Kidney capillary endothelial cell (primary cell): ENCODE data around the gene SLCO3A1.
A peak's percentile ranks its signal among the peaks of the same experiment; 100 is the strongest.

ENCODE experiments used
- DNase-seq: peaks from one replicate; pipeline ENCODE4 v3.0.0-alpha.2; 2018; ENCODE audit warnings: low spot score

Gene SLCO3A1

DNA sequence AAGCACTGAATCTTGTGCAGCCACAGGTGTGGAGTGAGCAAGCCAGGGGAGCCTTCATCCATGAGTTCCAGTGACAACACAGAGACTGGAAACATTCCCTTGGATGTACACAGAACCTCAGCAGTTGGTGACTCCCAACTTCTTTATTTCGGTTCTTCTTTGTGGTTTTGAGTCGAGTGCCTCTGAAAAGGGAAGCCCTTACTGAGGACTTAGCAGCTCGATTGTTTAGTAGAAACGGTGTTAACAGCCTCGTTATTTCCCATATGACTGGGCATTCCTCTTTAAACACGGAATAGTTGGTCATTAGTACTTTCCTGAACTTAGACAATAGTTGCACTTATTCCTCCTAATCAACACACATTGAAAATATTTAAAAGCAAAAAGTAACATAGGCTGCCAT lies 7.7 kb downstream of the SLCO3A1 start:
- no peak for DNase-seq

DNA sequence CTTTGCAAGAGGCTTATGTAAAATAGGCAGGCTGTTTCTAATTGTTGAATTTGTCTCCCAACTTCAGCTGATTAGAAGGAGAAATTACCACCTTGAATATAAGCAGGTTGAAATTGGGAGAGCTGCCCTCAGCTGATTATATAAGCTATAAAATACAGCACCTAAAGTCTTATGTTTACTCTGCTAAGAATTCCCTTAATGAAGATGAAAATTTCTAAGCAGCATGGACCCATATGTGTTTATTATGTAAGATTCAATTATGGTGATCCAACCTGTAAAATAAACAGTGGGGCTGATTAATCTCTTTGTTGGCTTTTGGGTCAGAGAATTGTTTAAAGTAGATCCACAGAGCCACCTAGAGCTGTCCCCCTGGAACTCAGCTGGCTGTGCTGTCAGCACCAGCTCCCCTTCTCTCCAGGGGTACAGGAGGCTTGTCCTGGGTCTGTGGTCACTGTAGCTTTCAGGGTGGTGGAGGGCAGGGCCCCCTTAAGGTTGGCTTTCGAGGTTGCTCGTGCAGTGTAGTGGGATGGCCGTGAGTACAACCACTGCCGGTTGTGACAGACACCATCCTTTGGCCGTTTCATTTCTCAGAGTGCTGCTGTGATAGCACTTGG lies 9.5 kb downstream of the SLCO3A1 start:
- no peak for DNase-seq

DNA sequence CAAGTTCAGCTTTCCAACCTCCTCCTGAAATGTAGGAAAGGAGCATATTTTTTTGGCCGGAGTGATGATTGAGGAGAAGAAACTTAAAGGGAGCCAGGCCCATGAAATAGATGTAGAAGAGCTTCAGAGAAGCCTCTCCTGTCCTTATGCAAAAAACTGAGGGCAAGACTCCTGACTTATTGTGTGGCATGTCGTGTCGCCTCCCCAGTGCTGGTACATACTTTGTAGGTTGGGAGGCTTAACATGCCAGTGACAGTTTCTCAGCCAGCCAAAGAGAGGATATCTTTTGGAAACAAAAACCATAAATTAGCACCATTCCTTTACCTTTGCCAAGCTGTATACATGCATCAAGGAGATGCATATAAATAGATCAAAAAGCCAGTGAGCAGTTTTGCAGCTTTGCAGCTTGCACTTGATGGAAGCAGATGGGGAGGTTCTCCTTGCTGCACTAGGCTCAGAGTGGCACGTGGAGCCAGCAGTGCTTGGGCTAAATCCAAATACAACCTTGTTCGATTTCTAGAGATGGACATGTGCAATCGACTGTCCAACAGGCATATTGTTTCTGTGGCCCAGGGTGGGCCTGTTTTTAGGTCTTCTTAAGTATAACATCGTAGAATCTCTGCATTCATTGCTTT lies 10.2 kb downstream of the SLCO3A1 start:
- no peak for DNase-seq

DNA sequence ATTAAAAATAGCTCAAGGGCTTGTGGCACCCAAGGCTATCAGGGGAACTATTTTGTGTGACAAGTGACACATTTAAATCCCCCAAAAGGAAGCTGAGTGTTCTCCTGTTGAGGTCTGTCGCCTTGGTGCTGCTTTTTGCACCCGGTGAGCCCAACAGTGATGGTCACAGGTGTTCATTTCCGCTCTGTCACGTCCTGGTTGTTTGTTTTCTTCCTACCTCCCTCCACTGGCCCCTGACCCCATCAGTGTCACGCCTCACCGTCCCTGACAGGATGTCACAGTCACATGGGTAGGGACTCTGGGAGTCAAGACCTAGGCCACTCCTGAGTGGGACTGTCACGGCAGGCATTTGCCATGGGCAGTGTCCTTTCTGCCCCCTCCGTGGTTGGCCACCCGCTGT lies 11.2 kb downstream of the SLCO3A1 start:
- no peak for DNase-seq

DNA sequence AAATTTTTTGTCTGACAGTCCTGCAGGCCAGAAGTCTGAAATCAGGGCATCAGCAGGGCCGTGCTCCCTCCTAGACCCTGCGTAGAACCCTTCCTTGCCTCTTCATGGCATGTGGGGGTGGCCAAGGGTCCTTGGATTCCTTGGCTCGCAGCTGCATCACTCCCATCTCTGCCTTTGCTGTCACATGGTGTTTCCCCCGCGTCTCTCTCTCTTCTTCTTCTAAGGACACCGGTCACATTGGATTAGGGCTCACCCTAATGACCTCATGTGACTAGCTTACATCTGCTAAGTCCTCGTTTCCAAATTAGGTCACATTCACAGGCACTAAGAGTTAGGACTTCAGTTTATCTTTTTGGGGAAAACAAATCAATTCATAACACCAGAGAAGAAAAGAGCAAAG lies 12.0 kb downstream of the SLCO3A1 start:
- no peak for DNase-seq

DNA sequence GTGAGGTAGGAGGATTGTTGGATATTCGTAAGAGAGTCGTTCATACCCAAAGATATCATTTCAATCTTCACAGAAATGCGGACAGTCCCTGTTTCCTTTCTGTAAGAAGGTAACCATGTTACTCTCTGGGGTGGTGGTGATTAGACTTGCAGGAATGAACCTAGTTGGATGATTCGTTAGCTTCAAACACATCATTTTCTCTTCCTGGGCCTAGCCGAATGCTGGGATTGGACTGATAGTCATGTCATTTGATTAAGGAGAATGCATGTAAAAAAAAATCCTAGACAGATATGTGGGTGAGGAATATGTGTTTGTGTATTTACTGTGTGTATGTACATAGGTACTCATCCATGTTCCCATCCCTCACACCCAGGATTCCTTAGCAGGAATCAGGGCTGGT lies 12.4 kb downstream of the SLCO3A1 start:
- no peak for DNase-seq

DNA sequence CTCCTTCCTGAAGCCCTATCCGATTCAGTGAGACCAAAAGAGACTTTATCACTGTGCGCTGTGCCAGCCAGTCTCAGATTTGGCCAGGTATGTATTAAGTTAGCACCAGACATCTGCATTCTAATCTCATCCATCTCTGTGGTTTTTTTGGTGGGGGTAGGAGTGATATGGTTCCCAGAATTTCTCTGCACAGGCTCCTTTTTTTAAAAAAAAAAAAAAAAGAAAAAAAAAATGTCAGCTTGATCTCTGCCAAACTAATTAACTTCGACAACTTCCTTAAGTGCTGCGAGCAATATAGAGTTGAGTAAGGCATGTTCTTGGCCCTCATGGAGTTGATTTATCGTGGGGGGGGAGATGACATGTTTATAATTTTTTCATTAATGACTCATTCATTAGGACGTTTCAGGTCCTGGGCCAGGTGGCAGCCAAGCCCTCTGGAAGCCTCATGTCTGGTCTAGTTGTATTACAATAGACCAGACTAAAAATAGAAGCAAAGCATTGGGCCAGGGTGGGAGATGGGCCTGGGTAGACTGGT lies 12.9 kb downstream of the SLCO3A1 start:
- DNase-seq = no peak

DNA sequence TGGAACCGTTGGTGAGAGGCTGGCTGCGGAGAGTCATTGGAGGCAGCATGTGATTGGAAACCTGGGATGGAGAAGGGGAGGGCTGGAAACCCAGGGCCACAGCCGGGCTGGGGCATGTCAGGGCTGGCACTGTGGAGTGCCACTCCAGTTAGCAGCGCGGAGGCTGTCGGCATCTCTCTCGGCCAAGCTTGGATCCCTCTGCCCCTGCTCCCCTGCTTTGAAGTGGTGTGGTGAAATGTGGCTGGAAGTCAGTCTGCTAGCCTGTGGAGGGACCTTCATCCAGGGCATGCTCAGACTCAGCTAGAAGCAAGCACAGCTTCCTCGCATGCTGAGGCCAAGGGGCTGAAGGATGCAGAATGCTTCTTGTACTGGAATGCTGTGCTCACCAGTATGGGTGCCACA lies 13.5 kb downstream of the SLCO3A1 start:
- no peak for DNase-seq

DNA sequence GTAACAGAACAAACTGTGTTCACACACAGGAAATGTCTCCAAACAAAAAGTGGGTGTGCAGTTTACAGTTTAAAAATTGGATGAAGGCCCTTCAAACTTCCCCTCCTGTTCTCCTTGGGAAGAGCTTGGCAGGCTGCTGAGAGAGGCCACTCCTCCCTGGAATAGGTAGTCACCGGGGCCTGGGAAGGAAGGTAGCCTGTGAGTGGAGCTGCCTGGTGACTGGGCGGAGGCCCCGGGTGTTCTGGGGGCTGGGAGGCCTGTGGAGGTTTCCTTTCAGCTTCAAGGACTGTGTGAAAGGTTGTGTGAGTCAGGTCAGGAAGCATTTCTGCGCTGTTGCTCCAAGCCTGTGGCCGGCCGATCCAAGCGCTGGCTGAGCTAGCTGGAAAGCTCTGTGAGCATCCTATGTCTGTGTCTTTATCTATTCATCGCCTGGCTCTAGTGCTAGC lies 14.1 kb downstream of the SLCO3A1 start:
- peak; percentile 67 for DNase-seq

DNA sequence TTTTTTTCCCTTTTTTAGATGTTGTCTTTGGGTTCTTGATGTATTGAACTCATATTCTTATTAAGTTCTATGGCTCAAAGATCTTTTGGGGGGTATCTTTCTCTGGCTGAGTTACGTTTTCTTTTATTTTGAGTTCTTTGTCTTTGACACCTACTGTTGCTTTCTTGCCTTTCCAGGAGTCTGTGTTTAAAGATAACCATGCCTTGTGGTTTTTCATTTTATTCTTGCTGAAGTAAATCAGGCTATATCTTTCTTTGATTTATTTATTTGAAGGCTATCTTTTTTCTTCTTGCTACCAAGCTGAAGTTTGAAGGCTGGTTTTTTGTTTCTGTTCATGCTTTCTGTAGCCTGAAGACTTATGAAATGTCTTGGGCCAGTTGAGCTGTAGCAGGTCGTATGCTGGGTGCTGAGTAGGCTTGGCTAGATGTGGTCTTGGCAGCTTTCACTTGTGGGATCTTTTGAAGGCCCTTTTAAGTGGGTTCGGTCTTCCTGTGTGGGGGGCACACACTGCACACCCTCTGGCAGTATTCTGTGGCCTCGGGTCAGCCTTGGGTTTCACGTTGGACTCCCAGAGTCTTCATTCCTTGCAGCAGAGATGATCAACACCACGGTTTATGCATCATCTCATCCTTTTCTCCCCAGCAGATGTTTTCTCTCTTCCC lies 17.5 kb downstream of the SLCO3A1 start:
- DNase-seq = no peak

DNA sequence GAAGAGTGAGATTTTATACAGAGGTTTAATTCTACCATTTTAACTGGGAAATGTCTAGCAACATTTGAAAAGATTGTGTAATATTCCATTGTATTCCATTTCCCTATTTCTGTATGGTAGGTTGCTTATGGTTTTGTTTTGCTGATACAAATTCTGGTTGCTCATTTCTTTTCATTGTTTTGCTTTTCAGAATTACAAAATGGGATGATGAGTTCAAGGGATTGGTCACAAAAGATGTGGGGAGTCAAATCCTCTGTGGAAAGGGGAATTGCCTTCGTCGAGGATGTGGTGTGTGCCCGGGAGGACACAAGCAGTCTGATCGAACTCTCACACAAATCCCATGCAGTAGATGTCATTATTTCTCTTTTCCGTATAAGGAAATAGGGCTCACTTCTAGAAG lies 18.3 kb downstream of the SLCO3A1 start:
- DNase-seq = no peak

DNA sequence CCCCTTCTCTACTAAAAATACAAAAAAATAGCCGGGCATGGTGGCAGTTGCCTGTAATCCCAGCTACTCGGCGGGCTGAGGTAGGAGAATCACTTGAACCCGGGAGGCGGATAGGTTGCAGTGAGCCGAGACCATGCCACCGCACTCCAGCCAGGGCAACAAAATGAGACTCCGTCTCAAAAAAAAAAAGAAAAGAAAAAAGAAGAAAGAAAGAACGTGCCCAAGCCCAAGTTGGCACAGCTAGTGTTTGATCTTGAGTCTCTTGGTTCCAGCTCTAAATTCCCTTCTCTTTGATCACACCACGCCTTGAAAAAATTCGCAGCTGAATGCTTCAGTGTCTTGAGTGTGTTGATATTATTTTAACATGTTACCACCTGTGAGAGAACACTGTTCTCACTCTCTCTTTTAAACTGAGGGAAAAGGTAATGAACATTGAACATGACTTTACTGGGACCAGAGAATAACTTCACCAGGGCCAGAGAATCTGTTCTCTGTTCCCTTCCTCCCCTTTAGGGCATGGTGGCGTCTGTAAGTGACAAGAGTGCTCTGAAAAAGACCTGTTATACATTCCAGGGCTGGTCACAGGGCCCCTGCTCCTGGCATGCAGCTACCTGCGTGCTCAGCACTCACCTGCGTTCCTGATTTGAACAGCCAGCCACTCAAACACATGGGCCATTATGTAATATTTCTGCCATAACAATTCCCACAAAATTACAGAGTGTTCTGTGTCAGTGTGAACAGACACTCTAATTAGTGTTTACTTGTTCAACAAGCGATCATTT lies 19.0 kb downstream of the SLCO3A1 start:
- no peak for DNase-seq

DNA sequence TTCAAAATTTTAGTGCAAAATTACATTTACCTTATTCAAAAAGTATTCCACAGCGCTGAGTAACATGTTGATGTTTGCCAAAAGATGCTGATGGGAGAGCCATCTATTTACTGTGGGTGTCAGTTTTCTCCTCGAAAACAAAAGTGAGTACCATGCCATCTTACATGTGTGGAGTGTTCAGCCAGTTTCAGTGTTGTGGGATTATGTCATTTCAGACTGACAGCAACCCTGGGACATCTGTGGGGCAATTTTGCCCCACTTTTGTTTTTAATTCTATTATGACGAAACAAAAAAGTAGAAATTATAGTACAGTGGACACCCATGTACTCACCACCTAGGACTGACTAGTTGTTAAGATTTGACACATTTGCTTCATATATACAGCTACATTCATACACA lies 19.6 kb downstream of the SLCO3A1 start:
- no peak for DNase-seq

DNA sequence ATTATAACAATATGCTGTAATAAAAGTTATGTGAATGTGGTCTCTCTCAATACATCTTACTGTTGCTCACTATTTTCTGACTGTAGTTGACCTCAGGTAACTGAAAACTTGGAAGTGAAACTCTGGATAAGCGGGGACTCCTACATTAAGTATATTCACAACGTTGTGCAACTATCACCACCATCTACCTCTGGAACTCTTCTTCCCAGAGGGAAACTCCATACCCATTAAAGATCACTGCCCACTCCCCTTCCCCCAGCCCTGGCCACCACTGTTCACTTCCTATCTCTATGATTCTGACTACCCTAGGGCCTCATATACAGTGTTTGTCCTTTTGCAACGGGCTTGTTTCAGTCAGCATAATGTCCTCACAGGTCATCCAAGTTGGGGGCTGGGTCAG lies 20.7 kb downstream of the SLCO3A1 start:
- DNase-seq = no peak

DNA sequence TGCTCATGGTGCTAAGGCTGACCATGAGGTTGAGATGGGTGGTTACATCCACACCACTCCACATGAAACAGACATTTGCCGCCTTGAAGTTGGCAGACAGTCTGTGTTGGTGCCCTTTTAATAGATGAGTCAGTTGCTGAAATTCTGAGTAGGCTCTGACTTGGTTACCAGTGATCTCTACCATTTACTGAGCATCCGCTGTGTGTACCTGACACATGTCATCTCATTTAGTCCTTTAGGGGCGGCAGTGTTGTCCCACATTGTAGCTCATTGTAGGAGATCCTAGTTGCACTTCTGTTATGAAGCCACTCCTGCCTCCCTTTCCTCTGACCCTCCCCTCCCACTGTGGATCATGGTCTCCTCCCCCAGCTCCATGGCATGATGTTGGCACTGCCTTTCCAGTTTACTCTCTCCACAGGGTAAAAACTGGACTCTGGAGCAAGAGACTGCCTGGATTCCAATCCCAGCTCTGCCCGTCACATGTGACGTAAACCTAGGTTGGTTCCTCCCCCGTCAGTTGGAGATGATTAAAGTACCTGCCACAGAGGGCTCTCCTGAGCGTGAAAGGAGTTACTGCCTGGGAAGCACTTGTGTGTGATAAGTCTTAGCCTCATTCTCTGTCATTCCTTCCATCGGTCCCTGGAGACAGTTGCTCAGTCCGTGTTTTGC lies 21.6 kb downstream of the SLCO3A1 start:
- DNase-seq = no peak

DNA sequence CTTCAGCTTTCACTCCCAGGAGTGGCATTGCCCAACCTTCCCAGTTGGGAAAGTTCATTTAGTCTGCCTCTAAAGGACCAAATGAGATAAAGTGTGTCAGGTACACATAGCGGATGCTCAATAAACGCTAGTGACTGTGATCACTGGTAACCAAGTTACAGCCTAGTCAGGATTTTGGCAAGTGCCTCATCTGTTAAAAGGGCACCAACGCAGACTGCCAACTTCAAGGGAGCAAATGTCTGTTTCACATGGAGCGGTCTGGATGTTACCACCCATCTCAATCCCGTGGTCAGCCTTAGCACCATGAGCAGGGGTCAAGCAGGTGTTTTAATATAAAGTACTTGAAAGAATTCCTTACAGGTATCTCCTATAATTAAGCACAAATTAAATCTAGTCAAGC lies 22.7 kb downstream of the SLCO3A1 start:
- DNase-seq = no peak

DNA sequence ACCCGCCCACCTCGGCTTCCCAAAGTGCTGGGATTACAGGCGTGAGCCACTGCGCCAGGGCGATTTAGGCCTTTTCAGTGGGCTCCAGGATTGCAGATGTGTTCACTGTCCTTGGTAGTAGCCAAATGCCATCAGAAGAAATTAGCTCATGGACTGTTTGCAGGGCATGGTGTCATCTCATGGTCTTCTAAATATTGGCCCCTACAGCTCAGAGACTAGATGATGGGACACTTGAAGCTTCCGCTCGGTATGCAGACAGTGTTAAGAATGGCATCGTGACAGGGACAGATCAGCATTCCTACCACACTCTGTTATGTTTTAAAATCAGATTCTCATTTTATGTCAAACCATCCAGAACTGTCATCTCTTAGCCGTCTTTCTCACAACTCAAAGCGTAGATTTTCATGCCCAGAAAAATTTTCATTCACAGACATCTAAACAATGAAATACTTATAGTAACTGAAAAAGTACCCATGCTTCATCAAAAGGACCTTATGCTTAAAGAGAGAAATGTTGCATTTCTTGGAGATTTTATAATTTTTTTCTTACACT lies 24.9 kb downstream of the SLCO3A1 start:
- no peak for DNase-seq

DNA sequence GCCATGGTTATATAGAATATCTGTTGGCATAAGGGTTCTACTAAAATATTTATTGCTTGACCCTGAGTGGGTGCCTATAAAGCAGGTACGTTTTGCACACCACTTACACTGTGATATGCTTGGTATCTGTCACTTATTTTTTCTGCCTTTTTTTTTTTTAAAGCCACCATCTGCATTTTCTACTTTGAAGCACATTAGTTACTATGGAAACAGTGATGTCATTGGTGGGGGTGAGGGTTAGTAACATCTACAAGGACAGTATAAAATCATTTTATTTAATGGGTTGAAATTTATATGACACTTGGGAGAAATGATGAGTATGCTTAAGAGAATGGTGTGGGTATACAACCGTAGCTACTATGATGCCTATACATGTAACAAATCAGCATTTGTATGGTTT lies 25.6 kb downstream of the SLCO3A1 start:
- DNase-seq = no peak

DNA sequence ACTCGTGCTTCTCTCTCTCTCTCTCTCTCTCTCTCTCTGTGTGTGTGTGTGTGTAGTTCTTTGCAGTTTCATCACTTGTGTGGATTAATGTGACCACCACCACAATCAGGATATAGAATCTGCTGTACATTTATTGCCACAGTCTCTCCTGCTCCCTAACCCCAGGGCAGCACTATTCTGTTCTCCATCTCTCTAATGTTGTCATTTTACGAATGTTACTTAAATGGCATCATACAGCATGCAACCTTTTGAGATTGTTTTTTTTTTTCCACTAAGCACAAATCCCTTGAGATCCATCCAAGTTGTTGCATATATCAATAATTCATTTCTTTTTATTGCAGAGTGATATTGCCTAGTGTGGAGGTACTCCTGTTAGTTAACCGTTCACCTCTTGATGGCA lies 26.9 kb downstream of the SLCO3A1 start:
- DNase-seq = no peak

DNA sequence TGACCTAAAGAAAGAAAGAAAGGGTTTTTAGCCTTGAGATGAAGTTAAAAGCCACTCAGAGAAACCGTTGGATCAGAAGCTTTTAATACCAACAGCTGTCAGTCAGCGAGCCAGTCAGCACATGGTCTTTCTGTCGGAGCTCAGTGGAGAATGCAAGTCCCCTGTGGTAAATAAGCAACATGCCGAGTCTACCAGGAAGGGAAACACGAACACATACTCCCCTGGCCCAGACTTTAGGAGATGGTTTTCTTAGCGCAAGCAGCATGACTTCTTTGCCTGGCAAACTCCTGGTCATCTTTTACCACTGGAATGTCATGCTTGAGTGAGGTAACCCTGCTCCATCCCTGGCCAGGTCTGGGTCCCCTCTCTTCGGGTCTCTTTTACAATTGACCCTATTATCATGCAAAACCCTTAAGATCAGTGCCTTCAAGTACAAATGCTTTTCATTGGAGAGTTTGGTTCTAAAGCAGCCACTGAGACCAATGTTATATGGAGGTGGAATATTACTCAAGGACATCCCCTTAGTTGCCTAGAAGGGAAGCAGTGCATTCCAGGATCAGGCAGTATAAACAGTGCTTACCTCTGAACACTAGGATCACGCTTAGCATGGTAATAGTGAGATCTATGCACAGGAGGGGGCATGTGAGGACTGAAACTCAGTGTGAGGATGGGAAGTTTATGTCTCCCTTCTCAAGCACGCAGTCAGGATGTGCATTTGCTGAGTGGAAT lies 28.2 kb downstream of the SLCO3A1 start:
- no peak for DNase-seq
